ENCODE results near the gene PRSS23. TPM values are rescaled to one million over a fixed set of nuclear protein-coding genes. Genes with fewer than 3 reads are reported as not detected.
"Not testable (repeated sequence)": the region's sequence is repeated elsewhere in the genome, so short reads cannot be mapped to it uniquely, and the experiment has no call there.

The PRSS23 gene
- polyA plus RNA-seq, result 10 to 100 TPM; 11.2 to 33.3 (median 29.1) TPM

- WGBS, 3 donors, result 1 to 2% (median 2%) methylated on average over 71 to 97 of the region's 97 CpGs
- no peak within 1 kb of the TSS for H3K27ac ChIP-seq (ENCODE audit: low read depth, low read length)
Observed at GRCh38 chr11:86800076-86800959, at the start of gene PRSS23. Gene PRSS23, plus strand, starts transcription at chr11:86800542. Its CDS starts 7,102 bp downstream, at chr11:86807644.

- WGBS, 3 donors, result 26 to 76% (median 72%) methylated on average over 3 of the region's 3 CpGs
- no peak overlapping the region for H3K27ac ChIP-seq (ENCODE audit: low read depth, low read length)
Observed at GRCh38 chr11:86753459-86753858, 46.9 kb upstream of the PRSS23 start.

GRCh38 chr11:86755146-86755545, 45.2 kb upstream of the PRSS23 start:
- no peak overlapping the region for H3K27ac ChIP-seq (ENCODE audit: low read depth, low read length)

GRCh38 chr11:86758171-86758570, 42.2 kb upstream of the PRSS23 start:
- 90 to 97% (median 93%) methylated on average over 1 of the region's 1 CpG for WGBS, 3 donors
- no peak overlapping the region for H3K27ac ChIP-seq (ENCODE audit: low read depth, low read length)

GRCh38 chr11:86760577-86760976, 39.8 kb upstream of the PRSS23 start:
- 92 to 97% (median 97%) methylated on average over 1 of the region's 1 CpG for WGBS, 3 donors

GRCh38 chr11:86761978-86762377, 38.4 kb upstream of the PRSS23 start:
- 62 to 75% (median 70%) methylated on average over 2 of the region's 2 CpGs for WGBS, 3 donors
- no peak overlapping the region for H3K27ac ChIP-seq (ENCODE audit: low read depth, low read length)

More at GRCh38 chr11:86760577-86760976, 39.8 kb upstream of the PRSS23 start:
- H3K27ac ChIP-seq (ENCODE audit: low read depth, low read length), result no peak overlapping the region

- WGBS, 3 donors, result 77 to 87% (median 81%) methylated on average over 4 of the region's 4 CpGs
- H3K27ac ChIP-seq (ENCODE audit: low read depth, low read length), result no peak overlapping the region
Observed at GRCh38 chr11:86765203-86765602, 35.1 kb upstream of the PRSS23 start.

- WGBS, 3 donors, result 66 to 94% (median 73%) methylated on average over 2 of the region's 2 CpGs
- no peak overlapping the region for H3K27ac ChIP-seq (ENCODE audit: low read depth, low read length)
Observed at GRCh38 chr11:86765878-86766277, 34.5 kb upstream of the PRSS23 start.

- H3K27ac ChIP-seq (ENCODE audit: low read depth, low read length), result no peak overlapping the region
- WGBS, 3 donors, result 41 to 52% (median 49%) methylated on average over 2 of the region's 2 CpGs
Observed at GRCh38 chr11:86769219-86769618, 31.1 kb upstream of the PRSS23 start.

GRCh38 chr11:86770473-86771027, 29.8 kb upstream of the PRSS23 start:
- 92 to 96% (median 94%) methylated on average over 19 to 34 of the region's 34 CpGs for WGBS, 3 donors
- H3K27ac ChIP-seq (ENCODE audit: low read depth, low read length), result not testable (repeated sequence)

GRCh38 chr11:86772999-86773398, 27.3 kb upstream of the PRSS23 start:
- no peak overlapping the region for H3K27ac ChIP-seq (ENCODE audit: low read depth, low read length)
- WGBS, 3 donors, result 35 to 88% (median 71%) methylated on average over 2 of the region's 2 CpGs

- WGBS, 3 donors, result 66 to 79% (median 77%) methylated on average over 3 of the region's 3 CpGs
- H3K27ac ChIP-seq (ENCODE audit: low read depth, low read length), result no peak overlapping the region
Observed at GRCh38 chr11:86773513-86774252, 26.7 kb upstream of the PRSS23 start.

- H3K27ac ChIP-seq (ENCODE audit: low read depth, low read length), result no peak overlapping the region
Observed at GRCh38 chr11:86774417-86774816, 25.9 kb upstream of the PRSS23 start.

- WGBS, 3 donors, result 95 to 97% (median 96%) methylated on average over 2 of the region's 2 CpGs
- no peak overlapping the region for H3K27ac ChIP-seq (ENCODE audit: low read depth, low read length)
Observed at GRCh38 chr11:86775361-86775760, 25.0 kb upstream of the PRSS23 start.

- H3K27ac ChIP-seq (ENCODE audit: low read depth, low read length), result no peak overlapping the region
Observed at GRCh38 chr11:86781546-86781945, 18.8 kb upstream of the PRSS23 start.

- H3K27ac ChIP-seq (ENCODE audit: low read depth, low read length), result no peak overlapping the region
- 53 to 90% (median 88%) methylated on average over 4 of the region's 4 CpGs for WGBS, 3 donors
Observed at GRCh38 chr11:86782742-86783141, 17.6 kb upstream of the PRSS23 start.

GRCh38 chr11:86783661-86784060, 16.7 kb upstream of the PRSS23 start:
- H3K27ac ChIP-seq (ENCODE audit: low read depth, low read length), result no peak overlapping the region
- 48 to 69% (median 51%) methylated on average over 2 of the region's 2 CpGs for WGBS, 3 donors

GRCh38 chr11:86784241-86784681, 16.1 kb upstream of the PRSS23 start:
- no peak overlapping the region for H3K27ac ChIP-seq (ENCODE audit: low read depth, low read length)
- WGBS, 3 donors, result 60 to 85% (median 62%) methylated on average over 2 of the region's 2 CpGs

GRCh38 chr11:86785576-86785975, 14.8 kb upstream of the PRSS23 start:
- H3K27ac ChIP-seq (ENCODE audit: low read depth, low read length), result no peak overlapping the region
- 58 to 93% (median 64%) methylated on average over 3 of the region's 3 CpGs for WGBS, 3 donors

All from adipose tissue (tissue), 3 donors.